ENCODE results near the gene GP9.

GRCh38 chr3:129061888-129062834 lies 1.6 kb downstream of the GP9 start:
- TF ChIP-seq CTCF (IDR thresholded peaks at IDR 0.05; ENCODE audit: poor library complexity) (no peak), EZH2 (IDR thresholded peaks at IDR 0.05; ENCODE audit: borderline replicate concordance) (no peak), EZH2phosphoT487 (IDR thresholded peaks at IDR 0.05; ENCODE audit: low read depth, severe bottlenecking, unreplicated experiment) (no peak)
